ENCODE data around the gene NSG1. TPM values are rescaled to one million over a fixed set of nuclear protein-coding genes. Genes with fewer than 3 reads are reported as not detected.

NSG1 gene
- total and polyA plus RNA-seq, 2 of the 8 experiments (the other 6 are each of a cell fraction or from before 2014, with no cell fraction given), result 35.7 to 61.4 TPM

GRCh38 chr4:4358093-4358854 is 28.6 kb upstream of the NSG1 start:
- H4K8ac ChIP-seq (ENCODE audit: extremely low read depth, insufficient read depth, low read length), result no peak overlapping the region; the same call in 1 of the 2 replicates
- H3K4me3 ChIP-seq (ENCODE audit: extremely low read depth in 1 of 4, insufficient read depth in 2 of 4, low read depth in 3 of 4, low read length in 4 of 4), result no peak overlapping the region
- no peak overlapping the region for H3K23ac ChIP-seq (ENCODE audit: insufficient read length)
- no peak overlapping the region for H4K91ac ChIP-seq (replicated peaks; ENCODE audit: insufficient read length, low read length)
- no peak overlapping the region for H3K27ac ChIP-seq (ENCODE audit: low read depth, low read length)
- H2BK120ac ChIP-seq (replicated peaks; ENCODE audit: low read depth, low read length), result no peak overlapping the region
- no peak overlapping the region for H2BK12ac ChIP-seq (ENCODE audit: low read depth, low read length)
- no peak overlapping the region for H2BK5ac ChIP-seq (ENCODE audit: low read depth, low read length)
- H3K27me3 ChIP-seq (replicated peaks in 1 of 4; ENCODE audit: control insufficient read depth in 3 of 4, extremely low read depth in 1 of 4, insufficient read depth in 3 of 4, low read length in 3 of 4), result no peaks in the 10 kb centered on the region; a peak in 1 of 7 replicates
- no peak overlapping the region for H2BK15ac ChIP-seq (ENCODE audit: low read length)
- no peak overlapping the region for H3K14ac ChIP-seq (ENCODE audit: insufficient read length)
- no peak overlapping the region for H2BK20ac ChIP-seq (ENCODE audit: low read length)
- H2AK5ac ChIP-seq (ENCODE audit: low read depth, low read length), result no peak overlapping the region
- ChIA-PET CTCF (ENCODE audit: partially characterized antibody) (interaction anchor here (0.6 to 2.6 kb wide), 12 partner anchors 9 to 771 kb away, joined by 3 to 9 read pairs (median 4); no protein-coding TSS in a partner anchor), POLR2A (ENCODE audit: partially characterized antibody) (no interaction called here)
- FAIRE-seq (no peak), DNase-seq (ENCODE audit: low read depth in 1 of 2, low spot score in 2 of 2) (no peak)
- TF ChIP-seq SIRT6 (IDR thresholded peaks at IDR 0.05; ENCODE audit: low read length), result no peak
- no peak for TF ChIP-seq SRF (IDR thresholded peaks at IDR 0.05; ENCODE audit: low read depth, low read length)
- no peaks in the 10 kb centered on the region for H3K23me2 ChIP-seq (ENCODE audit: low read depth, low read length)
- H4K5ac ChIP-seq (ENCODE audit: insufficient read length, low read depth, low read length), result no peak overlapping the region
- H3K9me3 ChIP-seq (ENCODE audit: insufficient read depth in 2 of 2, low read depth in 1 of 2, low read length in 1 of 2), result no peaks in the 10 kb centered on the region
- no peak overlapping the region for H2AFZ ChIP-seq (ENCODE audit: low read length)
- H3K4me1 ChIP-seq (replicated peaks in 1 of 4; ENCODE audit: control insufficient read depth in 3 of 4, insufficient read depth in 4 of 4, low read length in 3 of 4), result peaks cover 0 to 4% (median 1%) of the 10 kb centered on the region in 4 experiments; a peak in 4 of 7 replicates
- WGBS, 2 experiments (ENCODE audit: extremely low coverage in 1 of 2, insufficient coverage in 1 of 2, insufficient read length in 1 of 2, insufficient replicate concordance in 2 of 2, low coverage in 1 of 2, low lambda C conversion rate in 2 of 2, missing lambda C conversion rate in 1 of 2), result 82% methylated on average over 13 of the region's 13 CpGs; no CpG with 5 or more reads in 1 of the 2 experiments
- no peaks in the 10 kb centered on the region for H3K79me1 ChIP-seq (ENCODE audit: low read depth, low read length)
- no peaks in the 10 kb centered on the region for H4K20me1 ChIP-seq (replicated peaks in 1 of 2; ENCODE audit: control insufficient read depth in 1 of 2, insufficient read depth in 2 of 2, low read length in 2 of 2)
- no peak overlapping the region for H3K9ac ChIP-seq (replicated peaks in 1 of 4; ENCODE audit: extremely low read depth in 1 of 4, low read depth in 3 of 4, low read length in 3 of 4)
- H3K36me3 ChIP-seq (ENCODE audit: control insufficient read depth in 2 of 4, insufficient read depth in 4 of 4, low read length in 3 of 4), result no peaks in the 10 kb centered on the region
- H3K56ac ChIP-seq (replicated peaks; ENCODE audit: insufficient read length, low read depth, low read length), result no peak overlapping the region
- H3K18ac ChIP-seq (ENCODE audit: extremely low read depth, low read length), result no peak overlapping the region
- H3K4me2 ChIP-seq (ENCODE audit: insufficient read depth in 1 of 2, low read depth in 2 of 2, low read length in 2 of 2), result no peak overlapping the region
- H3K79me2 ChIP-seq (ENCODE audit: control insufficient read depth in 1 of 2, insufficient read depth in 2 of 2, low read length in 2 of 2), result no peaks in the 10 kb centered on the region
- no peak overlapping the region for H3K4ac ChIP-seq (replicated peaks; ENCODE audit: insufficient read length, low read depth, low read length)

Data from H1 (cell line).